Chondrocyte (in vitro differentiated cells): Measurements from ENCODE around the gene TENM3. TPM values are rescaled to one million over a fixed set of nuclear protein-coding genes. Genes with fewer than 3 reads are reported as not detected.

Experiments
- DNase-seq: peaks from one replicate; pipeline ENCODE4 v3.0.0; 2021; ENCODE audit warnings: mixed read lengths, low spot score
- H3K27ac Mint-ChIP-seq: one replicate; pipeline ENCODE4 v1.8.0; 2021; ENCODE audit warnings: mild to moderate bottlenecking, moderate library complexity, mixed read lengths; ENCODE audit not compliant: unreplicated experiment
- H3K27me3 Mint-ChIP-seq: 2 replicates; pipeline ENCODE4 v1.8.0; 2021; ENCODE audit warnings: low read depth, mixed read lengths
- H3K36me3 Mint-ChIP-seq: 2 replicates; pipeline ENCODE4 v1.8.0; 2021; ENCODE audit warnings: low read depth, mixed read lengths
- H3K4me1 Mint-ChIP-seq: 2 replicates; pipeline ENCODE4 v1.8.0; 2021; ENCODE audit warnings: low read depth, mild to moderate bottlenecking, mixed read lengths
- H3K4me3 Mint-ChIP-seq: one replicate; pipeline ENCODE4 v1.8.0; 2021; ENCODE audit warnings: mild to moderate bottlenecking, moderate library complexity, mixed read lengths; ENCODE audit not compliant: unreplicated experiment
- H3K9me3 Mint-ChIP-seq: 2 replicates; pipeline ENCODE4 v1.8.0; 2021; ENCODE audit warnings: low read depth, mixed read lengths
- total RNA-seq: library from RNA; stranded (reverse); gene quantifications from 3 replicates; pipeline ENCODE4 v1.2.1, GENCODE V29; 2021
- TF ChIP-seq, protein P1 (sequence below): fragments of 200-600 bp; sonication (generic); IDR thresholded peaks from 2 replicates; pipeline ENCODE4 v1.5.0; 2021; ENCODE audit warnings: antibody characterized with exemption, mild to moderate bottlenecking, moderate library complexity

Gene TENM3
- total RNA-seq, 1 donor from 2014 or later = 87.6 TPM

DNA sequence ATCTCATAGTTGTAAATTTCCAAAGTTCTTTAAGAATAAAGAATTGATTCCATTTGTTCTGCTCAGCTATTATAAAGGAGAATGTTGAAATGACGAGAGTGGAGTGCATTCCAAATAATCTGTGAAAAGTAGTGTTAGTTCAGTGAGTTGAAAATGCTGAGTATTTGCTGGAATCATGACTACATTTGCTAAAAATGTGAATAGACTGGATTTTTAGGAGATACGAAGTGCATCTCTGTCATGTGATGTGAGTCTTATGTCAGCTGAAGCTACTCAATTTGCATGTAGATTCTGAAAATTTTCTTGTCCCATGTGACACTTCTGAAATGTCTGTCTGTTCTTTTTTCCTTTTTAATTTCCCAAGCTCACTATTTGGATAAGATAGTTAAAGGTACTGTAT lies 468.0 kb downstream of the TENM3 start:
- H3K4me1 Mint-ChIP-seq = peaks cover 17% of the 10 kb centered on the region
- H3K27me3 Mint-ChIP-seq = no peaks in the 10 kb centered on the region
- peaks cover 17% of the 10 kb centered on the region for H3K36me3 Mint-ChIP-seq
- TF ChIP-seq, protein P1, sequence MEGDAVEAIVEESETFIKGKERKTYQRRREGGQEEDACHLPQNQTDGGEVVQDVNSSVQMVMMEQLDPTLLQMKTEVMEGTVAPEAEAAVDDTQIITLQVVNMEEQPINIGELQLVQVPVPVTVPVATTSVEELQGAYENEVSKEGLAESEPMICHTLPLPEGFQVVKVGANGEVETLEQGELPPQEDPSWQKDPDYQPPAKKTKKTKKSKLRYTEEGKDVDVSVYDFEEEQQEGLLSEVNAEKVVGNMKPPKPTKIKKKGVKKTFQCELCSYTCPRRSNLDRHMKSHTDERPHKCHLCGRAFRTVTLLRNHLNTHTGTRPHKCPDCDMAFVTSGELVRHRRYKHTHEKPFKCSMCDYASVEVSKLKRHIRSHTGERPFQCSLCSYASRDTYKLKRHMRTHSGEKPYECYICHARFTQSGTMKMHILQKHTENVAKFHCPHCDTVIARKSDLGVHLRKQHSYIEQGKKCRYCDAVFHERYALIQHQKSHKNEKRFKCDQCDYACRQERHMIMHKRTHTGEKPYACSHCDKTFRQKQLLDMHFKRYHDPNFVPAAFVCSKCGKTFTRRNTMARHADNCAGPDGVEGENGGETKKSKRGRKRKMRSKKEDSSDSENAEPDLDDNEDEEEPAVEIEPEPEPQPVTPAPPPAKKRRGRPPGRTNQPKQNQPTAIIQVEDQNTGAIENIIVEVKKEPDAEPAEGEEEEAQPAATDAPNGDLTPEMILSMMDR = no peak
- no peak for DNase-seq
- H3K9me3 Mint-ChIP-seq = no peaks in the 10 kb centered on the region
- H3K27ac Mint-ChIP-seq = peak overlapping the region; percentile 53
- no peak overlapping the region for H3K4me3 Mint-ChIP-seq

DNA sequence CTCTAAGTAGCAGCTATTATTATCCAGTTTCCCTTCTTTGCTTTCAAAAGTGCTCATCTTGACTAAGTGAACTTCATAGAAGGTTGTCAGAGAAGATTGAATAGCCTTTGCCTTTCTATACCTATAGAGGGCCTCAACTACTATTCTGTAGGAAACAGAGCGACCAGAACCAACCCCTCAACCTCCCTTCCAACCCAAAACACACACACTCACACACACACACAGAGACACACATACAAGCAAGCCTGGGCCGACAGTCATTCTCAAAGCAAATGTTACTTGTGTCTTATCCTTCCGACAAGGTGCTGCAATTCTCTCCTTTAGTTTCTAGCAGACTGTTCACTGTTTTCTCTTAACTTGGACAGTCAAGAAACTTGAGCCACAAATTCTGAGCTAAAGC lies 472.3 kb downstream of the TENM3 start:
- no peak overlapping the region for H3K27ac Mint-ChIP-seq
- TF ChIP-seq, protein P1 = no peak
- peaks cover 21% of the 10 kb centered on the region for H3K4me1 Mint-ChIP-seq
- no peak overlapping the region for H3K4me3 Mint-ChIP-seq
- no peaks in the 10 kb centered on the region for H3K27me3 Mint-ChIP-seq
- H3K9me3 Mint-ChIP-seq = no peaks in the 10 kb centered on the region
- H3K36me3 Mint-ChIP-seq = peaks cover 17% of the 10 kb centered on the region
- DNase-seq = no peak

DNA sequence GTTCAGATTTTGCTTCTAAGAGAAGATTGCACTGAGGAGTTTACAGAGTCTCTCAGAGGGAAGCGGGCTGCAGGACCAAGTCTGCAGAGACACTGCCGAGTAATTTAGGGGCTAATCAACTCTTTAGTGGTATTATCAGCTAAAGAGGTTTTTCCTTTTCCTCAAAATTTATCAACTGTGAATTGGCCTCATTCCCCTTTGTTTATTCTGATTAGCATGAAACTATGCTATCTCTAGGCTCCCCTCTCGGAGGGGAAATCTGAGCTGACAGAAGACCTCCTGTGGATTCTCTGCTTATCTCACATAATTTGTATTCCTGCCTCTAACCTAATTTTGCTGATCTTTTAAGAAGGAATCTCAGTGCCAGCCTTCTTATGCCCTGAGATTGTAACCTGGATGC lies 473.0 kb downstream of the TENM3 start:
- Mint-ChIP-seq H3K36me3 (peaks cover 17% of the 10 kb centered on the region), H3K27me3 (no peaks in the 10 kb centered on the region), H3K27ac (no peak overlapping the region), H3K4me3 (no peak overlapping the region), H3K4me1 (peaks cover 14% of the 10 kb centered on the region), H3K9me3 (no peaks in the 10 kb centered on the region)
- DNase-seq = no peak
- TF ChIP-seq, protein P1 = no peak

DNA sequence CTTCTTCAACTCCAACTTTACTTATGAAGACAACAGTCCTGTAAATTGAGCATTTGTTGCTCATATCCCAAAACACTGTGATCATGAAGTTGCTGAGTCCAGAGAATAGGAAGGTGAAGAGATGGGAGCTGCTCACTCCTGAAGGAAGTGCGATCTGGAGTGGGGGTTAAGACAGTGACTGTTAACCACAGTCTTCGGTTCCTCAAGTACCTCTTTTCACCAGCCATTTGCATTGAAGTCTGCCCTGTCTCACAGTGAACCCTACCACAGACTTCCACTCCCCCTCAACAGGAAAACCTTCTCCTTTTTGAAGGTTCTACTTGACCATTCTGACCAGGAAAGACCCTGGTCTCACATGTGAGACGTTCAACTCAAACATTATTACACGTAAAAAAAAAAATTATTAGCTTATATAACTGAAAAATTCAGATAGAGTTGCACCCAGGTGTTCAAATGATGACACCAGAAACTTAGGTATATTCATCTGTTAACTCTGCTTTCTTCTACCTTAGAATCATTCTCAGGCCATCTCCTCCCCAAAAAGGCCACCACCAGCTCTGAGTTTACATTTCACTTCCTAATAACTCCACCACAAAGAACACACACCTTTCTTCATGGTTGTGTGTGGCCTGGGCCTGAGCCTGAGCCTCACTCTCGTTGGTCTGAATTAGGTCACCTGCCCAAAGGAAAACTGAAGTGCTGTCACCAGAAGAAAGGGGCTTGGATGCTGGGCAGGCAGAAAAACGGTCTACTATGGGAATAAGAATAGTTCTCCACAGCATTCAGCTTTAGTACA lies 474.8 kb downstream of the TENM3 start:
- TF ChIP-seq, protein P1 = no peak
- Mint-ChIP-seq H3K4me3 (no peak overlapping the region), H3K36me3 (peaks cover 17% of the 10 kb centered on the region), H3K4me1 (peaks cover 9% of the 10 kb centered on the region), H3K27ac (no peak overlapping the region), H3K27me3 (no peaks in the 10 kb centered on the region), H3K9me3 (no peaks in the 10 kb centered on the region)
- DNase-seq = no peak

DNA sequence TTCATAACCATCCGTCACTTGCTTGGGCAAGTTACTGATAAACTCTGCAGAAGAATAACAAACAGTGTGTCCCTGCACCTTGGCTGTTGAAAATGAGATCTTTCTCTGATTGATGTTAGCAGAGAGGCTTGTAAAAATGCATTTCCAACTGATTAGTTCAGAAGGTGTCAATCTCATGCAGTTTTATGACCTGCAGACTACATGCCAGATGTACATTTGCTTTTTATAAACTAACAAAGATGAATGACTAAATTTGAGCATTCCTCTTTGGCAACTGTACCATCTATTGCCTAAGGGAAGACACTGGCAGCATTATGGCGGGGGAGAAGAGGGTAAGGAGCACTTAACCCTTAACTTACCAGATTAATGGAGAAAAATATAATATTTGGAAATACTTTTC lies 481.2 kb downstream of the TENM3 start:
- no peaks in the 10 kb centered on the region for H3K9me3 Mint-ChIP-seq
- no peaks in the 10 kb centered on the region for H3K27me3 Mint-ChIP-seq
- no peaks in the 10 kb centered on the region for H3K36me3 Mint-ChIP-seq
- no peak overlapping the region for H3K27ac Mint-ChIP-seq
- no peak overlapping the region for H3K4me3 Mint-ChIP-seq
- TF ChIP-seq, protein P1 = no peak
- peaks cover 20% of the 10 kb centered on the region for H3K4me1 Mint-ChIP-seq
- no peak for DNase-seq
